Esophagus squamous epithelium (tissue), 4 donors: ENCODE results near the gene FAM131B.

Experiments
- CTCF ChIP-seq, 6 experiments: fragments of 450-650 bp in 4 of 6; fragments of 200-600 bp in 2 of 6; sonication (generic) in 2 of 6; IDR thresholded peaks; one replicate each; pipeline ENCODE4 v1.5.1; 2016 to 2019; ENCODE audit warnings: antibody characterized with exemption in 6 of 6, mild to moderate bottlenecking in 4 of 6, moderate library complexity in 4 of 6
- POLR2A ChIP-seq, 4 donors: fragments of 450-650 bp; IDR thresholded peaks; one replicate each; pipeline ENCODE4 v1.6.1; 2017; ENCODE audit warnings: antibody characterized with exemption in 4 of 4, mild to moderate bottlenecking in 4 of 4, moderate library complexity in 3 of 4

DNA sequence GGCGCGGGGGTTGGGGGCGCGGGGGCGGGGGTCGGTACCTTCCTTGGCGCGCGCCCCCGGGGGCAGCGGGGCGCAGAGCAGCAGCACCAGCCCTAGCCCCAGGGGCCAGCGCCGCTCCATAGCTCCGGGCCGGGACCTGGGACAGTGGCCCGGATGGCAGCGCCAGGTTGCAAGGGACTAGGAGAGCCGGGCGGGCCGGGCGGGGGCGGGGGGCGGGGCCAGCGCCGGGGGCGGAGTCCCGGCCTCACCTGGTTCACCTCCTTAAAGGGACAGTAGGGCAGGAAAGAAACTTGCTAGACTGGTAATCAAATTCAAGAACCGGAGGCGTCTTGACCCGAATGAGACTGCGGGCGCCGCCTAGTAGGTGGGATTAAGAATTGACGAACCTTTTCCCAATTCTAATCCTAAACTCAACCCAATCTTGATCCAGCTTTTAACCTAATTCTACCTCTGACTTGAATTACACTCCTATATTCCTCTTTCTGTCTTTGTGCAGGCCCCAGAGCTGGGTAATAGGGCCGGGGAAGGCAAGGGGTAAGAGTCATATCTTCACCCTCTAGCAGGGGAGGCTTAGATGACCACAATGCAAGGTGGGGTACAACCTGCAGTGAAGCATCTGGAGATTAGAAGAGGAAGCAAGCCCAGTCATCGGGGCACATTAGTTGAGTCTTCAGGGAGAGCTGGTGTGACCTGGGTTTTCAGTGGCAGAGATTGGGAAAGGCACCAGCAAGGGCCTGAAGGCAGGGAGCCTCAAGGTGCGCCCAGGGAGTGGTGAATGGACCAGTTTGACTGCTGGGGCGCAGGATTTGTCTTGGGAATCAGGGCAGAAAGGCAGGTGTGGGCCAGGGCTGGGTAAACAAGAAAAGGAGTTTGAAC is 46.4 kb upstream of the FAM131B start, which contains the start of gene EPHA1:
- no peak for TF ChIP-seq POLR2A (IDR thresholded peaks at IDR 0.05)
- TF ChIP-seq CTCF (IDR thresholded peaks at IDR 0.05) = peak; percentile 21 to 53 (median 42)
